Right atrium auricular region (tissue), 2 donors: ENCODE results near the gene SNRNP40. TPM values are rescaled to one million over a fixed set of nuclear protein-coding genes. Genes with fewer than 3 reads are reported as not detected.
"Not testable (repeated sequence)": the region's sequence is repeated elsewhere in the genome, so short reads cannot be mapped to it uniquely, and the experiment has no call there.

ENCODE experiments used
- DNase-seq: peaks from one replicate; pipeline ENCODE4 v3.0.0-alpha.2; 2019; ENCODE audit warnings: low spot score
- H3K27ac ChIP-seq, 2 donors: fragments of 200-600 bp; sonication (generic); 1 replicate in 1 of 2; 2 replicates in 1 of 2; pipeline ENCODE4 v1.5.1; 2016 to 2019
- H3K27me3 ChIP-seq, 2 donors: fragments of 200-600 bp; sonication (generic); one replicate each; pipeline versions ENCODE4 v1.5.1 to v1.6.0; 2017 to 2019
- H3K36me3 ChIP-seq: fragments of 200-600 bp; sonication (generic); one replicate; pipeline ENCODE4 v1.5.1; 2016
- H3K4me1 ChIP-seq, 2 donors: fragments of 200-600 bp; sonication (generic); one replicate each; pipeline versions ENCODE4 v1.5.1 to v1.6.0; 2017 to 2019
- H3K4me3 ChIP-seq, 2 donors: fragments of 200-600 bp; sonication (generic); 1 replicate in 1 of 2; 2 replicates in 1 of 2; pipeline ENCODE4 v1.5.1; 2017 to 2019; ENCODE audit warnings: mild to moderate bottlenecking in 1 of 2, moderate library complexity in 1 of 2
- H3K9me3 ChIP-seq, 2 donors: fragments of 200-600 bp; sonication (generic); one replicate each; pipeline ENCODE4 v1.5.1; 2019
- CTCF ChIP-seq, 2 donors: fragments of 200-600 bp; sonication (generic); IDR thresholded peaks; one replicate each; pipeline ENCODE4 v1.5.1; 2019; ENCODE audit warnings: antibody characterized with exemption in 2 of 2
- total RNA-seq, 2 donors: library from RNA; depleted of rRNA; stranded (reverse); fragments of >200 nt; gene quantifications; one replicate each; pipeline ENCODE4 v1.1.0, GENCODE V29; 2016

SNRNP40 gene
- total RNA-seq, 2 donors from 2014 or later = 20.6 to 20.7 TPM

- H3K27me3 ChIP-seq = no peaks in the 10 kb centered on the region
- no peaks in the 10 kb centered on the region for H3K4me1 ChIP-seq
- no peak overlapping the region for H3K4me3 ChIP-seq
- no peaks in the 10 kb centered on the region for H3K9me3 ChIP-seq
- DNase-seq = no peak
- no peak overlapping the region for H3K27ac ChIP-seq
- no peak for TF ChIP-seq CTCF (IDR thresholded peaks at IDR 0.05)
- H3K36me3 ChIP-seq = peaks cover 50% of the 10 kb centered on the region
Measured at GRCh38 chr1:31273619-31274018, 23.0 kb downstream of the SNRNP40 start.

DNA sequence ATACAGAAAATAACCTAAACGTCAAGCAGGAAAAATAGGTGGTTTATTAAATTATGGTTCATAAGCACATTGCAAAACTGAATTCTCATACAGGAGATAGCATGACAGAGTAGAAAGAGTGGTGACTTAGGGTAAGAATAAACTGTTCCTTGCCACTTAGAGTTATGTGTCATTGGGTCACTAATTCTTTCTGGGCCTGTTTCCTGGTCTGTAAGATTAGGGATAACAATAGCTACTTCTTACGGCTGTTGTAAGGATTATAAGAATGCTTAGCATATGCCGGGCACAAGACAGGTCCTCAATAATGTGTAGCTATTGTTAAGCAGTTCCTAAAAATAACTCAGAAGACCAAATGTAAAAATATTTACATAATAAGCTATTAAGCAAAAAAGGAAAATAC, 24.2 kb downstream of the SNRNP40 start:
- H3K9me3 ChIP-seq = no peaks in the 10 kb centered on the region
- DNase-seq = no peak
- peaks cover 49% of the 10 kb centered on the region for H3K36me3 ChIP-seq

DNA sequence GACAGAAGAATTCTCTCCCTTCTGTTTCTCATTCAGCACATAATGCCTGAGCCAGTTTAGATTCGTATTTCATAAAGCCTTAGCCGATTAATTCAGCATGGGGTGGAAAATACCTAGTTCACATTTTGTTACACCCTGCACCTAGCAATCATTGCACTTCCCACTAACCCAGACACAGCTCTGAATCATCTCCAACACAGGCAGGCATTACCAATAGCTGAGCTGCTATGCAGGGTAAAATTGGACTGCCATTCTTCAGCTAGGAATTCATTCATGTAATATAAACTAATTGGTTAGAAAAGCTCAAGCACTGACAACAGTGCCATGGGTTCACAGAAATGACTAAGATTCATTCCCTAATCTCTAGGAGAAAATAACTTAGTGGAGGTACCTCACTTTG, 30.0 kb downstream of the SNRNP40 start:
- Histone ChIP-seq H3K4me3 (no peak overlapping the region), H3K4me1 (peaks cover 0 to 5% of the 10 kb centered on the region in 2 donors), H3K36me3 (peaks cover 70% of the 10 kb centered on the region), H3K27me3 (no peaks in the 10 kb centered on the region), H3K27ac (no peak overlapping the region), H3K9me3 (no peaks in the 10 kb centered on the region)
- DNase-seq = no peak
- no peak for TF ChIP-seq CTCF (IDR thresholded peaks at IDR 0.05)

More for the DNA sequence above, 24.2 kb downstream of the SNRNP40 start:
- no peak overlapping the region for H3K27ac ChIP-seq
- no peaks in the 10 kb centered on the region for H3K27me3 ChIP-seq
- TF ChIP-seq CTCF (IDR thresholded peaks at IDR 0.05) = no peak
- H3K4me3 ChIP-seq = no peak overlapping the region
- H3K4me1 ChIP-seq = no peaks in the 10 kb centered on the region

DNA sequence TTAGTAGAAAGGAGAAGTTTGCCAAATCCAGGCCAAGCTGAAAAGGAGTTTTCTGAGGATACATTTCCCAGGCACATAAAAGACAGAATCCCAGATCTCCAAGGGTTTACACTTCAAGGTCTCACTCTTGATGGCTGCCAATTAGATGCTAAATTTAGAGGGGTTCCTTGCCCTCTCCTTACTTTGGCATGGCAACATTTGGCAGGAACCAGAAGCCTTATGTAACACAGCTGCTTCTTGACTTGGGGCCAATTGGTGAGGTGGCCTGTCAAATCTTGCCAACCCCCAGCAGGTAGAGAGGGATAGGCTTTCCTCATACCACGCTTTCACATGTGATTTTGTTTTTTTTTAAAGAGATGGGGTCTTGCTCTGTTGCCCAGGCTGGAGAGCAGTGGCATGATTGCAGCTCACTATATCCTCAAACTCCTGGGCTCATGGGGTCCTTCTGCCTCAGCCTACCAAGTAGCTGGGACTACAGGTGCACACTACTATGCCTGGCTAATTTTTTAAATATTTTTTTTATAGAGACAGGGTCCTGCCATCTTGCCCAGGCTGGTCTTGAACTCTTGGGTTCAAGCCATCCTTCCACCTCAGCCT, 31.7 kb downstream of the SNRNP40 start:
- H3K4me3 ChIP-seq = no peak overlapping the region
- no peak overlapping the region for H3K27ac ChIP-seq
- no peak for DNase-seq
- peaks cover 0 to 5% of the 10 kb centered on the region in 2 donors for H3K4me1 ChIP-seq
- no peaks in the 10 kb centered on the region for H3K27me3 ChIP-seq
- H3K9me3 ChIP-seq = no peaks in the 10 kb centered on the region
- peaks cover 74% of the 10 kb centered on the region for H3K36me3 ChIP-seq
- no peak for TF ChIP-seq CTCF (IDR thresholded peaks at IDR 0.05)

DNA sequence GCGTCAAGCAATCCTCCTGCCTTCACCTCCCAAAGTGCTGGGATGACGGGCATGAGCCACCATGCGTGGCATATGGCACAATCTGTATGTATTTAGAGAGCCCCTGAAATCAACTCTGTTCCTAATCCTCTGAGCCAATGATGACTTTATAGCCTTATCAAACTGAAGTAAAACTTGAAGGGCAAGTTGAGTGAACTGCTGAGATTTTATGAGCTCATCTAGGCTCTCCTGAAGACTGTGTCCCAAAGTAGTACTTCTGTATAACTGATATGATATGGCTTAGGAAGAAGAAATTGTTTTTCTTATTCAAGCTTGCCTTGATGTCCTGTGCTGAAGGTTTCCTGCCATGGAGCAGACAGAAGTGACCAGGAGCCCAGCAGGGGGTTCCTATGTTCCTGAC, 33.2 kb downstream of the SNRNP40 start:
- Histone ChIP-seq H3K9me3 (no peaks in the 10 kb centered on the region), H3K27ac (no peak overlapping the region), H3K4me3 (no peak overlapping the region), H3K27me3 (no peaks in the 10 kb centered on the region), H3K36me3 (peaks cover 72% of the 10 kb centered on the region), H3K4me1 (peaks cover 0 to 5% of the 10 kb centered on the region in 2 donors)
- TF ChIP-seq CTCF (IDR thresholded peaks at IDR 0.05) = no peak
- no peak for DNase-seq

DNA sequence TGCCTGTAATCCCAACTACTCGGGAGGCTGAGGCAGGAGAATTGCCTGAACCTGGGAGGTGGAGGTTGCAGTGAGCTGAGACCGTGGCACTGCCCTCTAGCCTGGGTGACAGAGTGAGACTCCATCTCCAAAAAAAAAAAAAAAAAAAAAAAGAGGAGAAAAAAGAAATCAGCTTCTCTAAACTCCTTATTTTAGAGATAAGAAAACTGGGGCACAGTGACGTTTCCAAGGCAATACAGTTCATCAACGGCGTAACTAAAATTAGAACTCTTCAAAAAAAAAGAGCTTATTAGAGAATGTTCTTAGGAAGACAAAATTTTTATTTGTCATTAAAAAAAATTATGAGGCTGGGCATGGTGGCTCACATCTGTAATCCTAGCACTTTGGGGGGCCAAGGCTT, 34.2 kb downstream of the SNRNP40 start:
- not testable (repeated sequence) for H3K27ac ChIP-seq, H3K9me3 ChIP-seq, H3K27me3 ChIP-seq, DNase-seq, H3K4me3 ChIP-seq, H3K4me1 ChIP-seq
- H3K36me3 ChIP-seq = peaks cover 71% of the 10 kb centered on the region
